ENCODE results near the gene SHISA8. TPM values are rescaled to one million over a fixed set of nuclear protein-coding genes. Genes with fewer than 3 reads are reported as not detected.
A peak's percentile ranks its signal among the peaks of the same experiment; 100 is the strongest.

Gene SHISA8
- polyA plus RNA-seq, 3 donors = not detected

- Histone ChIP-seq H3K27ac (ENCODE audit: low read depth in 1 of 2, low read length in 2 of 2) (no peak overlapping the region), H3K4me2 (replicated peaks; ENCODE audit: extremely low read depth, low read length, poor library complexity, severe bottlenecking) (no peak overlapping the region), H3K79me2 (ENCODE audit: insufficient read depth, low read length) (no peaks in the 10 kb centered on the region), H3K9me3 (replicated peaks in 1 of 2; ENCODE audit: control insufficient read depth in 1 of 2, insufficient read depth in 1 of 2, low read length in 2 of 2) (no peaks in the 10 kb centered on the region), H3K9ac (ENCODE audit: insufficient read depth, low read length, poor library complexity, severe bottlenecking) (no peak overlapping the region), H2AFZ (ENCODE audit: insufficient read depth, low read depth, low read length, poor library complexity, severe bottlenecking) (no peak overlapping the region), H3K4me3 (replicated peaks in 1 of 3; ENCODE audit: low read depth in 2 of 3, low read length in 3 of 3) (no peak overlapping the region), H3K4me1 (ENCODE audit: control insufficient read depth in 1 of 2, insufficient read depth in 2 of 2, low read length in 2 of 2) (peaks cover 3 to 6% of the 10 kb centered on the region in 2 donors), H3K27me3 (ENCODE audit: control insufficient read depth in 2 of 2, insufficient read depth in 2 of 2, low read length in 2 of 2) (peaks cover 0 to 3% of the 10 kb centered on the region in 2 donors), H3K36me3 (replicated peaks in 1 of 2; ENCODE audit: control insufficient read depth in 1 of 2, insufficient read depth in 2 of 2, low read length in 2 of 2) (no peaks in the 10 kb centered on the region), H4K20me1 (ENCODE audit: insufficient read depth, low read length) (no peaks in the 10 kb centered on the region)
- Mint-ChIP-seq H3K27me3 (ENCODE audit: low read depth in 3 of 3) (peaks cover 0 to 15% (median 6%) of the 10 kb centered on the region in 3 donors), H3K4me1 (peaks cover 4% of the 10 kb centered on the region), H3K4me3 (no peak overlapping the region), H3K9me3 (peaks cover 0 to 1% (median 0%) of the 10 kb centered on the region in 7 donors), H3K27ac (no peak overlapping the region), H3K36me3 (no peaks in the 10 kb centered on the region)
- TF ChIP-seq CTCF (IDR thresholded peaks at IDR 0.05) = no peak
- intact Hi-C loops (cut with micrococcal nuclease) = no loop called here
- no peak for DNase-seq
- WGBS (ENCODE audit: insufficient coverage) = no CpG with 5 or more reads among the region's 2 CpGs
Observed at GRCh38 chr22:41952713-41953112, 37.8 kb upstream of the SHISA8 start.

DNA sequence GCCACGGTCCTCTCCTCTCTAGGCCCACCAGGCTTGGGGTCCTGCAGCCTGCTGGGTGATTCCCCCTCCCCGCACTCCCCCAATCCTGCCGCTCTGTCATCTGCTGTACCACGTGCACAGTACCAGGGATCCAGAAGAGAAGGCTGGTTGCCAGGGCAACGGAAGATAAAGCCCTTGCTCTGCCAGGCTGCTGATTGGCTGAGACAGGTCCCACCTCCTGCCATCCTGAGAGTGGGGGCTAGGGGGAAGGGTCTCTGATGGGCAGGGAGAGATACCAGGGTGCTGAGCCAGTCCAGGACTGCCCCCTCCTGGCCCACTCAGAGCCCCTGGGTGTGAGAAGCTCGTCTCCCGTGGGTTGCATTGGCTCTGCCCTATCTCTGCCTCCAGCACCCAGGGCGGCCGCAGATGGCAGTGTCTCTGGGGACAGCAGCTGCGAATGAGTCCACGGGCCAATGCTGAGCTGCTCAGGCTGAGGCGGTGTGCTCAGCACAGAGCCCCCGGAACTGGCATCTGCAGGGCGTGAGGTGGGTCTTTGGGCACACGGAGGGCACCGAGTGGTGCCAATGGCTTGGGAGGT is 37.1 kb upstream of the SHISA8 start, which contains the start of gene SMIM45:
TSS of gene SMIM45 (plus strand) at position 253 of the 577 bp plus-strand sequence.
- TF ChIP-seq CTCF (IDR thresholded peaks at IDR 0.05) = no peak
- no peak within 1 kb of the TSS for H3K4me3 ChIP-seq (replicated peaks in 1 of 3; ENCODE audit: low read depth in 2 of 3, low read length in 3 of 3)
- 91% methylated on average over 10 of the region's 16 CpGs for WGBS (ENCODE audit: insufficient coverage)
- Mint-ChIP-seq H3K9me3 (peaks cover 0 to 1% (median 0%) of the 10 kb centered on the region in 7 donors), H3K36me3 (no peaks in the 10 kb centered on the region), H3K27ac (peak within 1 kb of the TSS in 1 of 7 donors; percentile 65), H3K4me1 (peaks cover 3% of the 10 kb centered on the region), H3K4me3 (no peak within 1 kb of the TSS), H3K27me3 (ENCODE audit: low read depth in 3 of 3) (peaks cover 0 to 13% (median 2%) of the 10 kb centered on the region in 3 donors)
- no peaks in the 10 kb centered on the region for H3K36me3 ChIP-seq (replicated peaks in 1 of 2; ENCODE audit: control insufficient read depth in 1 of 2, insufficient read depth in 2 of 2, low read length in 2 of 2)
- intact Hi-C loops (cut with micrococcal nuclease) = no loop called here
- no peaks in the 10 kb centered on the region for H3K9me3 ChIP-seq (replicated peaks in 1 of 2; ENCODE audit: control insufficient read depth in 1 of 2, insufficient read depth in 1 of 2, low read length in 2 of 2)
- H4K20me1 ChIP-seq (ENCODE audit: insufficient read depth, low read length) = no peaks in the 10 kb centered on the region
- no peaks in the 10 kb centered on the region for H3K79me2 ChIP-seq (ENCODE audit: insufficient read depth, low read length)
- no peak within 1 kb of the TSS for H3K4me2 ChIP-seq (replicated peaks; ENCODE audit: extremely low read depth, low read length, poor library complexity, severe bottlenecking)
- no peak within 1 kb of the TSS for H3K9ac ChIP-seq (ENCODE audit: insufficient read depth, low read length, poor library complexity, severe bottlenecking)
- no peak within 1 kb of the TSS for H3K27ac ChIP-seq (ENCODE audit: low read depth in 1 of 2, low read length in 2 of 2)
- H3K4me1 ChIP-seq (ENCODE audit: control insufficient read depth in 1 of 2, insufficient read depth in 2 of 2, low read length in 2 of 2) = peaks cover 3 to 6% of the 10 kb centered on the region in 2 donors
- no peaks in the 10 kb centered on the region for H3K27me3 ChIP-seq (ENCODE audit: control insufficient read depth in 2 of 2, insufficient read depth in 2 of 2, low read length in 2 of 2)
- DNase-seq = no peak
- H2AFZ ChIP-seq (ENCODE audit: insufficient read depth, low read depth, low read length, poor library complexity, severe bottlenecking) = no peak within 1 kb of the TSS

Data from CD14-positive monocyte (primary cell).